ENCODE data around the gene OSGEP. TPM values are rescaled to one million over a fixed set of nuclear protein-coding genes. Genes with fewer than 3 reads are reported as not detected.

The OSGEP gene
- total RNA-seq, result 35.7 and 37.1 TPM in 2 replicates
- long read RNA-seq, transcript OSGEP-201 (11 exons, 2,002 nt), result major isoform, 93 of 115 reads
- long read RNA-seq, transcript OSGEP-212 (2 exons, 1,011 nt), result minor isoform, 6 of 115 reads
- long read RNA-seq, partial matches to known transcripts, result 1 of 115 reads
- long read RNA-seq, other reads (novel, unspliced or antisense), result 14 of 115 reads

- Mint-ChIP-seq H3K36me3 (ENCODE audit: unreplicated experiment) (peaks cover 39% of the 10 kb centered on the region), H3K9me3 (ENCODE audit: unreplicated experiment) (no peaks in the 10 kb centered on the region), H3K4me1 (ENCODE audit: unreplicated experiment) (peaks cover 11% of the 10 kb centered on the region), H3K4me3 (ENCODE audit: unreplicated experiment) (no peak within 1 kb of the TSS), H3K27ac (ENCODE audit: unreplicated experiment) (no peak within 1 kb of the TSS), H3K27me3 (ENCODE audit: unreplicated experiment) (no peaks in the 10 kb centered on the region)
- TF ChIP-seq CTCF (IDR thresholded peaks at IDR 0.05), result no peak
- peak; percentile 98 for DNase-seq (ENCODE audit: extremely low spot score, unreplicated experiment)
These were observed at the start of gene OSGEP, which contains the start of gene APEX1 for GRCh38 chr14:20454516-20455354. Gene OSGEP, minus strand, starts transcription at chr14:20454812. Its CDS starts 129 bp downstream, at chr14:20454683. Gene APEX1, plus strand, starts transcription at chr14:20455226. Its CDS starts 420 bp downstream, at chr14:20455646.

GRCh38 chr14:20503898-20504297 is 49.3 kb upstream of the OSGEP start:
- Mint-ChIP-seq H3K36me3 (ENCODE audit: unreplicated experiment) (no peaks in the 10 kb centered on the region), H3K4me1 (ENCODE audit: unreplicated experiment) (peaks cover 4% of the 10 kb centered on the region), H3K27ac (ENCODE audit: unreplicated experiment) (no peak overlapping the region), H3K9me3 (ENCODE audit: unreplicated experiment) (no peaks in the 10 kb centered on the region), H3K4me3 (ENCODE audit: unreplicated experiment) (no peak overlapping the region), H3K27me3 (ENCODE audit: unreplicated experiment) (peaks cover 9% of the 10 kb centered on the region)
- no peak for DNase-seq (ENCODE audit: extremely low spot score, unreplicated experiment)
- no peak for TF ChIP-seq CTCF (IDR thresholded peaks at IDR 0.05)

GRCh38 chr14:20501346-20501745 is 46.7 kb upstream of the OSGEP start:
- Mint-ChIP-seq H3K27me3 (ENCODE audit: unreplicated experiment) (peaks cover 16% of the 10 kb centered on the region), H3K9me3 (ENCODE audit: unreplicated experiment) (no peaks in the 10 kb centered on the region), H3K4me1 (ENCODE audit: unreplicated experiment) (peaks cover 4% of the 10 kb centered on the region), H3K4me3 (ENCODE audit: unreplicated experiment) (no peak overlapping the region), H3K27ac (ENCODE audit: unreplicated experiment) (no peak overlapping the region), H3K36me3 (ENCODE audit: unreplicated experiment) (no peaks in the 10 kb centered on the region)
- DNase-seq (ENCODE audit: extremely low spot score, unreplicated experiment), result no peak
- TF ChIP-seq CTCF (IDR thresholded peaks at IDR 0.05), result no peak

GRCh38 chr14:20499881-20500280 is 45.3 kb upstream of the OSGEP start:
- peaks cover 4% of the 10 kb centered on the region for H3K4me1 Mint-ChIP-seq (ENCODE audit: unreplicated experiment)
- no peak for TF ChIP-seq CTCF (IDR thresholded peaks at IDR 0.05)
- H3K27me3 Mint-ChIP-seq (ENCODE audit: unreplicated experiment), result peaks cover 28% of the 10 kb centered on the region
- H3K36me3 Mint-ChIP-seq (ENCODE audit: unreplicated experiment), result no peaks in the 10 kb centered on the region
- DNase-seq (ENCODE audit: extremely low spot score, unreplicated experiment), result no peak
- no peak overlapping the region for H3K4me3 Mint-ChIP-seq (ENCODE audit: unreplicated experiment)
- H3K27ac Mint-ChIP-seq (ENCODE audit: unreplicated experiment), result no peak overlapping the region
- no peaks in the 10 kb centered on the region for H3K9me3 Mint-ChIP-seq (ENCODE audit: unreplicated experiment)

GRCh38 chr14:20499108-20499507 is 44.5 kb upstream of the OSGEP start:
- Mint-ChIP-seq H3K27ac (ENCODE audit: unreplicated experiment) (no peak overlapping the region), H3K9me3 (ENCODE audit: unreplicated experiment) (no peaks in the 10 kb centered on the region), H3K27me3 (ENCODE audit: unreplicated experiment) (peaks cover 30% of the 10 kb centered on the region), H3K36me3 (ENCODE audit: unreplicated experiment) (no peaks in the 10 kb centered on the region), H3K4me1 (ENCODE audit: unreplicated experiment) (peaks cover 4% of the 10 kb centered on the region), H3K4me3 (ENCODE audit: unreplicated experiment) (no peak overlapping the region)
- TF ChIP-seq CTCF (IDR thresholded peaks at IDR 0.05), result no peak
- no peak for DNase-seq (ENCODE audit: extremely low spot score, unreplicated experiment)
